Measurements from ENCODE around the gene IL1RL2. TPM values are rescaled to one million over a fixed set of nuclear protein-coding genes. Genes with fewer than 3 reads are reported as not detected.

Gene IL1RL2
- total RNA-seq, 2 experiments from 2014 or later, result 1.5 to 1.7 TPM

DNA sequence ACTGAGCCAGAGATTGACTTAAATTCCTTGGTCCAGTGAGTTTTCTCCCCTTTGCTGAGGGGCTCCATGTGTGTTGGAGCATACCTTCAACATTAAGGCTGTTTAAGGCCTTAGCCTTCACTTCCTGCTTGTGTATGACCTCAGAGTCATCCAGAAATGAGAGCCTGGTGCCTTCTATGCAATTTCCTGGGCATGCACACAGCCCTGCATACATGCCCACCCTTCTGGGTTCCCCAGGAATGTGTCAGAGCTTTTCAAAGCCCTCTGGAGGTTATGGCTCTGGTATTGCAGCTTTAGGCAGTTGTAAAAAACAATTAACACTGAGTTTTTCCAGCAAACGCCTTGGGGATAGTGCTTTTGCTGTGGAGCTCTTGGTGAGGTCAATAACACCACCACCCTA, 27.5 kb upstream of the IL1RL2 start:
- DNase-seq, result no peak
- H3K36me3 Mint-ChIP-seq (ENCODE audit: low read depth), result peaks cover 42% of the 10 kb centered on the region
- H3K9me3 Mint-ChIP-seq (ENCODE audit: low read depth), result no peaks in the 10 kb centered on the region
- no peak overlapping the region for H3K4me3 Mint-ChIP-seq
- intact Hi-C loops (cut with DNase I, micrococcal nuclease), result no loop called here
- peaks cover 10% of the 10 kb centered on the region for H3K4me1 Mint-ChIP-seq
- H3K27me3 Mint-ChIP-seq, result no peaks in the 10 kb centered on the region
- ChIA-PET CTCF (interaction anchor here (0.6 to 0.9 kb wide), 3 partner anchors 12 to 288 kb away, joined by 3 to 5 read pairs (median 3); no protein-coding TSS in a partner anchor), POLR2A (no interaction called here)
- H3K27ac Mint-ChIP-seq, result no peak overlapping the region
- peak; percentile 42 for ATAC-seq

DNA sequence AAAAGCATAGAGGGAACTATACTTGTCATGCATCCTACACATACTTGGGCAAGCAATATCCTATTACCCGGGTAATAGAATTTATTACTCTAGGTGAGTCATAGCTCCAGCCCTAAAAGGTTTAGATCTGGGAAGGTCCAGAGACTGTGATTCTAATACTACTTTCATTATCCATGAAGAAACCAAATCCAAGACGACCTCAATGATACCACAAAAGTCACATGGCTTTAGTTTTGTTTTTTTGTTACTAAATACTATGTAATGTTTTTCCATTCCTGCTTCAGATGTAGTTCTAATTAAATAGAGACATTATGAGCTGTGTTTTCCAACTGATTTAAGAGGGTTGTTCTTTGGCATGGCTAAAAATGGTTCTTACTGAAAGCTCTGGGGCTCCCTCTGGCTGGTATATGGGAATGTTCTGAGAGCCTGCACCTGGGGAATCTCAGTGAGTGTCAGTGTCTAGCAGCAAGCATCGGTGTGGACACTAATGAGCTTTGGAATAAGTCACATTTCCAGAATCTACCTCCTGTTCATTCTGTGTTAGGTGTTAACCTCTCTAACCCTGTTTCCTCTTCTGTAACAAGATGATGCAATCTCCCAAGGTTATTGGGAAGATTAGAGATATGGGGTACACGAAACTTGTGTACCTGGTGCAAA, 20.5 kb upstream of the IL1RL2 start:
- peaks cover 31% of the 10 kb centered on the region for H3K36me3 Mint-ChIP-seq (ENCODE audit: low read depth)
- H3K27me3 Mint-ChIP-seq, result no peaks in the 10 kb centered on the region
- ATAC-seq (peak; percentile 47), DNase-seq (no peak)
- ChIA-PET POLR2A (no interaction called here), CTCF (interaction anchor here (1.1 to 3.0 kb wide), 12 partner anchors 10 to 282 kb away, joined by 4 to 16 read pairs (median 5); no protein-coding TSS in a partner anchor)
- peaks cover 9% of the 10 kb centered on the region for H3K4me1 Mint-ChIP-seq
- no peak overlapping the region for H3K4me3 Mint-ChIP-seq
- intact Hi-C loops (cut with DNase I, micrococcal nuclease), result loop anchor here (1.0 to 5.0 kb wide), 3 partner anchors 18 to 284 kb away; no protein-coding TSS in a partner anchor
- no peaks in the 10 kb centered on the region for H3K9me3 Mint-ChIP-seq (ENCODE audit: low read depth)
- no peak overlapping the region for H3K27ac Mint-ChIP-seq

DNA sequence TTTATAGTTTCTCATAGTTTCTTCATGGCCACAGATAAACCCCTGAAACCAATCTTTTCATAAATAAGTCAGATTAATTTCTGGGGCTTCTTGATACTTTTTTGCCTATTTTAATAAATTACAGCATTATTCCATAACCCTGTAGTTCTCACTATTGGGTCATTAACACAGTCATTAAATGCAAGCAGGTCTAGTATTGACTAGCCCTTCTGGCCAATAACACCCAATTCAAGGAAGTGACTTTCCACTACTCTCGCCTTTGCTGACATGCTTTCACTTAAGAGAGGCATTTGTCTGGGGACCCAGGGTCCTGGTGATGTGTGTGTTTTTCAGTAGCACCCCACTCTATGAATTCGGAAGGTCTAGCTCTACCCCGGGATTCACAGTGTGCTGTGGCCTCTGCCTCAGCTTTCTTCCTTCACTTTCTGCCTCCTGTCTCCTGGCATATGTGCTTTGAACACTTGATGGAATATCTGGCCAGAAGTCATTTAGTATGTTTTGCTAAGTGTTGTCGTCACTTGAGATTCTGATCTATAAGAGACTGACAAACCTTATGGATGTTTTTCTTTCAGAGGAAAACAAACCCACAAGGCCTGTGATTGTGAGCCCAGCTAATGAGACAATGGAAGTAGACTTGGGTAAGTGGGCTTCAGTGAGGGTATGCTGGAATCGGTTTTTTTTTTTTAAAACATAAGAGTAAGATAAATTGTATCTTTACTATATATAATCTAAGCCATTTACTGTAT, 18.6 kb upstream of the IL1RL2 start:
- H3K4me3 Mint-ChIP-seq, result no peak overlapping the region
- no peak overlapping the region for H3K27ac Mint-ChIP-seq
- H3K27me3 Mint-ChIP-seq, result no peaks in the 10 kb centered on the region
- H3K4me1 Mint-ChIP-seq, result peaks cover 18% of the 10 kb centered on the region
- DNase-seq (no peak), ATAC-seq (no peak)
- peaks cover 37% of the 10 kb centered on the region for H3K36me3 Mint-ChIP-seq (ENCODE audit: low read depth)
- H3K9me3 Mint-ChIP-seq (ENCODE audit: low read depth), result no peaks in the 10 kb centered on the region
- intact Hi-C loops (cut with DNase I, micrococcal nuclease), result loop anchor here in 1 of 2 experiments (5.0 kb wide), 1 partner anchor 286 kb away; no protein-coding TSS in a partner anchor
- ChIA-PET POLR2A (no interaction called here), CTCF (no interaction called here)

DNA sequence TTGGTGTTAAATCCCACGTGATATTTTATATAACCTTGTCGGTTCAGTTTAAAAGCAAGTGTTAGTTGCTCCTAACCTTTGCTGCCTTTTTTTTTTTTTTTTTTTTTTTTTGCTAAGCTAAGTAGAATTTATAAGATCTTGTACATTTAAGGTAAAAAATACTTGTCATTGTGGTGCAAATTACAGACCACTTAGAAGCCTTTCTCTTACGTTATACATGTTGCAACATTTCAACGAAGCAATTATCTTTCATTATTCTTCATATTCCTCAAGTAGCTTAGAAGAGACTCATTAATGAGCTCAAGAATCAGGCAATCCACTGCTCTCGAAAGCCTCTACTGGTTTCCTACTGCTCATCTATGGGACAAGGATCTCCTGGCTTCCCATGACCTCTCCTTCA, 14.9 kb upstream of the IL1RL2 start:
- DNase-seq (no peak), ATAC-seq (no peak)
- ChIA-PET POLR2A (no interaction called here), CTCF (no interaction called here)
- intact Hi-C loops (cut with DNase I, micrococcal nuclease), result no loop called here
- H3K4me3 Mint-ChIP-seq, result no peak overlapping the region
- H3K36me3 Mint-ChIP-seq (ENCODE audit: low read depth), result peaks cover 48% of the 10 kb centered on the region
- H3K4me1 Mint-ChIP-seq, result peaks cover 15% of the 10 kb centered on the region
- H3K27me3 Mint-ChIP-seq, result no peaks in the 10 kb centered on the region
- no peak overlapping the region for H3K27ac Mint-ChIP-seq
- no peaks in the 10 kb centered on the region for H3K9me3 Mint-ChIP-seq (ENCODE audit: low read depth)

DNA sequence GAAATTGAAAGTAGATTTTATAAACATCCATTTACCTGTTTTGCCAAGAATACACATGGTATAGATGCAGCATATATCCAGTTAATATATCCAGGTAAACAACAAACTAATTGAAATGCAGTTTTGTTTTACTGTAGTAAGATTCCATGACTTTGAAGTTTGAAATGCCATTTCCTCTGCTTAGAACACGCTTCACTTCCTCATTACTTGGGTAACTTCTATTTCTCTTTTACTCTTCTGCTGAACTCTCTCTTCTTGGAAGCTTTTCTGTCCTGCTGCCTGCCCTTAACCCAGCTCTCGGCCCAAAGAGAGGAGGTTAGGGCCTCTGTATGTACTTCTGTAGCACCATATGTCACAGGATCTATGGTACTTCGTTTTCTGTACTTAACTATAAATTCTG, 14.1 kb upstream of the IL1RL2 start:
- ChIA-PET POLR2A (no interaction called here), CTCF (interaction anchor here (1.5 kb wide), 1 partner anchor 270 kb away, joined by 3 read pairs; no protein-coding TSS in a partner anchor)
- Mint-ChIP-seq H3K36me3 (ENCODE audit: low read depth) (peaks cover 50% of the 10 kb centered on the region), H3K4me3 (no peak overlapping the region), H3K27ac (peak overlapping the region; percentile 16), H3K27me3 (no peaks in the 10 kb centered on the region), H3K4me1 (peaks cover 15% of the 10 kb centered on the region), H3K9me3 (ENCODE audit: low read depth) (no peaks in the 10 kb centered on the region)
- ATAC-seq (no peak), DNase-seq (no peak)
- intact Hi-C loops (cut with DNase I, micrococcal nuclease), result no loop called here

DNA sequence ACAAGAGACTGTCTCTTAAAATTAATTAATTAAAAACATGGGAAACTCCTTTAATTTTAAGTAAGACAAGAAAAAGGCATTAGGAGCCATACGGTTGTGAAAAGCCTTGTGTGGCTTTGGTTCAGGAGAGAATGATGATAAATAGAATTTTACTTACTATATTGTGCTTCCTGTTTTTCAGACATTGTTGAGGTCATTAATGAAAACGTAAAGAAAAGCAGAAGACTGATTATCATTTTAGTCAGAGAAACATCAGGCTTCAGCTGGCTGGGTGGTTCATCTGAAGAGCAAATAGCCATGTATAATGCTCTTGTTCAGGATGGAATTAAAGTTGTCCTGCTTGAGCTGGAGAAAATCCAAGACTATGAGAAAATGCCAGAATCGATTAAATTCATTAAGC, 10.7 kb upstream of the IL1RL2 start:
- DNase-seq (no peak), ATAC-seq (no peak)
- H3K9me3 Mint-ChIP-seq (ENCODE audit: low read depth), result no peaks in the 10 kb centered on the region
- H3K36me3 Mint-ChIP-seq (ENCODE audit: low read depth), result peaks cover 43% of the 10 kb centered on the region
- no peak overlapping the region for H3K27ac Mint-ChIP-seq
- POLR2A ChIA-PET, result no interaction called here
- no peak overlapping the region for H3K4me3 Mint-ChIP-seq
- peaks cover 17% of the 10 kb centered on the region for H3K4me1 Mint-ChIP-seq
- no peaks in the 10 kb centered on the region for H3K27me3 Mint-ChIP-seq
- intact Hi-C loops (cut with DNase I, micrococcal nuclease), result no loop called here
- CTCF ChIA-PET, result interaction anchor here (1.1 kb wide), 1 partner anchor 11 kb away, joined by 3 read pairs; the partner anchor contains the start of gene IL1RL2

DNA sequence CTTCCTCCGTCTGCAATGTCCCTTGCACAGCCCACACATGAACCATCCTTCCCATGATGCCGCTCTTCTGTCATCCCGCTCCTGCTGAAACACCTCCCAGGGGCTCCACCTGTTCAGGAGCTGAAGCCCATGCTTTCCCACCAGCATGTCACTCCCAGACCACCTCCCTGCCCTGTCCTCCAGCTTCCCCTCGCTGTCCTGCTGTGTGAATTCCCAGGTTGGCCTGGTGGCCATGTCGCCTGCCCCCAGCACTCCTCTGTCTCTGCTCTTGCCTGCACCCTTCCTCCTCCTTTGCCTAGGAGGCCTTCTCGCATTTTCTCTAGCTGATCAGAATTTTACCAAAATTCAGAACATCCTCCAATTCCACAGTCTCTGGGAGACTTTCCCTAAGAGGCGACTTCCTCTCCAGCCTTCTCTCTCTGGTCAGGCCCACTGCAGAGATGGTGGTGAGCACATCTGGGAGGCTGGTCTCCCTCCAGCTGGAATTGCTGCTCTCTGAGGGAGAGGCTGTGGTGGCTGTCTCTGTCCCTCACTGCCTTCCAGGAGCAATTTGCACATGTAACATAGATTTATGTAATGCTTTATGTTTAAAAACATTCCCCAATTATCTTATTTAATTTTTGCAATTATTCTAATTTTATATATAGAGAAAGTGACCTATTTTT, 8.9 kb upstream of the IL1RL2 start:
- ATAC-seq, result no peak
- CTCF ChIA-PET, result interaction anchor here (0.5 to 1.1 kb wide), 3 partner anchors 10 to 182 kb away, joined by 3 read pairs; no protein-coding TSS in a partner anchor
- no peak for DNase-seq
- POLR2A ChIA-PET, result no interaction called here
- Mint-ChIP-seq H3K4me3 (no peak overlapping the region), H3K9me3 (ENCODE audit: low read depth) (no peaks in the 10 kb centered on the region), H3K4me1 (peaks cover 12% of the 10 kb centered on the region), H3K27ac (no peak overlapping the region), H3K36me3 (ENCODE audit: low read depth) (peaks cover 35% of the 10 kb centered on the region), H3K27me3 (peaks cover 5% of the 10 kb centered on the region)
- intact Hi-C loops (cut with DNase I, micrococcal nuclease), result no loop called here

DNA sequence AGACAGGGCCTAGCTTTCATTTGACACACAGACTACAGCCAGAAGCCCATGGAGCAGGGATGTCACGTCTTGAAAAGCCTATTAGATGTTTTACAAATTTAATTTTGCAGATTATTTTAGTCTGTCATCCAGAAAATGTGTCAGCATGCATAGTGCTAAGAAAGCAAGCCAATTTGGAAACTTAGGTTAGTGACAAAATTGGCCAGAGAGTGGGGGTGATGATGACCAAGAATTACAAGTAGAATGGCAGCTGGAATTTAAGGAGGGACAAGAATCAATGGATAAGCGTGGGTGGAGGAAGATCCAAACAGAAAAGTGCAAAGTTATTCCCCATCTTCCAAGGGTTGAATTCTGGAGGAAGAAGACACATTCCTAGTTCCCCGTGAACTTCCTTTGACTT, 7.8 kb upstream of the IL1RL2 start:
- CTCF ChIA-PET, result no interaction called here

DNA sequence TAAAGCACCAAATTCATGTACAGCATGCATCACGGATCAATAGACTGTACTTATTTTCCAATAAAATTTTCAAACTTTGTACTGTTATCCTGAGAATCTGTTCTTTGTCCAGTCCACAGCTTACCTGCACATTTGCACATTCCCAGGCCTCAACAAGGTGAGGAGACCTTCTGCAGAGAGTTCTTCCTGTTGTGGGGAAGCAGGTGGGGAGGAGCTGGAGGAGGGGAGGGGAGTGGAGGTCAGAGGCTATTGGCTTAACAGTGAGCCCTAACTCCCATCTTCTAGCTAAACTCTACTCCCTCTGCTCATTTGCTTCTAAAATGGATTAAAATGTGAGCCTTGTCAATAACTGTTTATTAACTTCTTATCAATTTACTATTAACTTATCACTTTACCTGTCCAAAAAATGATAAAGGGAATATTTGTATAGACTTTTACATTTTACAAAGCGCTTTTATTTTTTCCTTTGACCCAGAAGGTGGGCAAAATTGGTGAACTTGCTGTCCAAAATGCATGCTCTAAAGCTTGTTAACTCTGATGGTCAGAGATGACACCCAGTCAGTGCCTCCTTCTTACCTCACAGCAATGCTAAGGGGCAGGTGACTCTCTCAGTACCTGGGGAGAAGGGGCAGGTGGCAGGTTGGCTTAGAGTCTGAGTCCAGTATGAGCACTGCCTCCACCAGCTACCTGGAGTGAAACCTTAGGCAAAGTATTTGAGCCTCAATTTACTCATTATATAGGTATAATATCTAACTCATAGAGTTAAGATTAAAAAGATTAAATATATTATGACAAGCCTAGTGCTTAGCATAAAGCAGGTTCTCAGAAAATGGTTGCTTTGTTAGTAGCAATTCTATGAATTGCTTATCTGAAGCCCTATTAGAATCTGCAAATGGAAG, 6.8 kb upstream of the IL1RL2 start:
- Mint-ChIP-seq H3K4me1 (peaks cover 10% of the 10 kb centered on the region), H3K9me3 (ENCODE audit: low read depth) (no peaks in the 10 kb centered on the region), H3K36me3 (ENCODE audit: low read depth) (peaks cover 23% of the 10 kb centered on the region), H3K4me3 (no peak overlapping the region), H3K27ac (no peak overlapping the region), H3K27me3 (peaks cover 5% of the 10 kb centered on the region)
- ChIA-PET CTCF (interaction anchor here (0.6 to 1.3 kb wide), 4 partner anchors 13 to 174 kb away, joined by 3 to 4 read pairs (median 4); no protein-coding TSS in a partner anchor), POLR2A (no interaction called here)
- intact Hi-C loops (cut with DNase I, micrococcal nuclease), result no loop called here
- no peak for DNase-seq
- no peak for ATAC-seq

More for the DNA sequence above, 7.8 kb upstream of the IL1RL2 start:
- Mint-ChIP-seq H3K27ac (no peak overlapping the region), H3K36me3 (ENCODE audit: low read depth) (peaks cover 28% of the 10 kb centered on the region), H3K9me3 (ENCODE audit: low read depth) (no peaks in the 10 kb centered on the region), H3K27me3 (peaks cover 5% of the 10 kb centered on the region), H3K4me1 (peaks cover 10% of the 10 kb centered on the region), H3K4me3 (no peak overlapping the region)
- intact Hi-C loops (cut with DNase I, micrococcal nuclease), result no loop called here
- ATAC-seq, result no peak
- DNase-seq, result no peak
- POLR2A ChIA-PET, result no interaction called here

DNA sequence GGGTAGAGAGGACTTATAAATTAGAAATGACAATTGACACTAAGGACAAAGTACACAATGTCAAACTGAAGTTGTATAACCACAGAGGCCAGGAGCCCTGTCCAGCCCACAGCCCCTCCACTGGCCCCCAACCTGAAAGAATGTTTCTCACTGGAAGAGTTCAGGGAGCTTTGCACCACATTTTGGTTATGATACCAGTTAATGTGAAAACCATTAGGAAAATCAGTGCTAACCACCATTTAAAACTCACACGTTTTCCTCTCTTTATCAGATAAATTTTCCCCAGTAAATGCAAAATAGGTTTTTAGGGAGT, 6.2 kb upstream of the IL1RL2 start:
- no peak overlapping the region for H3K4me3 Mint-ChIP-seq
- ChIA-PET CTCF (interaction anchor here (0.7 to 1.3 kb wide), 2 partner anchors 10 to 60 kb away, joined by 3 to 4 read pairs; no protein-coding TSS in a partner anchor), POLR2A (no interaction called here)
- H3K36me3 Mint-ChIP-seq (ENCODE audit: low read depth), result peaks cover 18% of the 10 kb centered on the region
- no peak overlapping the region for H3K27ac Mint-ChIP-seq
- ATAC-seq (no peak), DNase-seq (no peak)
- H3K9me3 Mint-ChIP-seq (ENCODE audit: low read depth), result no peaks in the 10 kb centered on the region
- intact Hi-C loops (cut with DNase I, micrococcal nuclease), result no loop called here
- H3K27me3 Mint-ChIP-seq, result peaks cover 5% of the 10 kb centered on the region
- peaks cover 12% of the 10 kb centered on the region for H3K4me1 Mint-ChIP-seq

DNA sequence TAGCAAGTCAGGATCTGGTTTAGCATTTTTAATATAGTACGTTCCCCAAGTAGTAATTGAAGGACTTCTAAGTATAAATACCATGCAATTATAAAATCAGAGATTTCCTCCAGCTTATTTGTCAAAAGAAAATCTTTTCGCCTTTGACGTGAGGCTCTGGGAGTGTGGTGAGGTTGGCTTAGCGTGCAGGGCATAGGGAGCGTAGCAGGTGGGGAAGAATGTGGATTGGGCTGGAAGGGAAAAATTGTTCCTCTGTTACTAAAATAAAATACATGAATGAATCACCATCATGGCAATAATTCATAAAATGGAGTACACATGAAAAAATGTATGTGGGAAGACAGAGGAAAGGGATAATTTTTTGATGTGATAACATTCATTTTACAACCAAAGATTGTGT, 5.4 kb upstream of the IL1RL2 start:
- Mint-ChIP-seq H3K4me1 (peaks cover 14% of the 10 kb centered on the region), H3K9me3 (ENCODE audit: low read depth) (no peaks in the 10 kb centered on the region), H3K27me3 (peaks cover 5% of the 10 kb centered on the region), H3K27ac (no peak overlapping the region), H3K4me3 (no peak overlapping the region), H3K36me3 (ENCODE audit: low read depth) (peaks cover 13% of the 10 kb centered on the region)
- intact Hi-C loops (cut with DNase I, micrococcal nuclease), result no loop called here
- DNase-seq (no peak), ATAC-seq (no peak)
- ChIA-PET CTCF (interaction anchor here (0.7 kb wide), 2 partner anchors 9 to 292 kb away, joined by 3 read pairs; partner anchors contain the start of gene SLC9A4), POLR2A (no interaction called here)
